HG03460 (cell line): ENCODE data around the gene DDX41.

Experiments
- ATAC-seq: cut with Tn5 transposase; IDR thresholded peaks from one replicate; pipeline ENCODE4 v1.9.1; 2021; ENCODE audit not compliant: unreplicated experiment

The DDX41 gene

GRCh38 chr5:177469750-177470525 lies 46.8 kb downstream of the DDX41 start:
- ATAC-seq = no peak

DNA sequence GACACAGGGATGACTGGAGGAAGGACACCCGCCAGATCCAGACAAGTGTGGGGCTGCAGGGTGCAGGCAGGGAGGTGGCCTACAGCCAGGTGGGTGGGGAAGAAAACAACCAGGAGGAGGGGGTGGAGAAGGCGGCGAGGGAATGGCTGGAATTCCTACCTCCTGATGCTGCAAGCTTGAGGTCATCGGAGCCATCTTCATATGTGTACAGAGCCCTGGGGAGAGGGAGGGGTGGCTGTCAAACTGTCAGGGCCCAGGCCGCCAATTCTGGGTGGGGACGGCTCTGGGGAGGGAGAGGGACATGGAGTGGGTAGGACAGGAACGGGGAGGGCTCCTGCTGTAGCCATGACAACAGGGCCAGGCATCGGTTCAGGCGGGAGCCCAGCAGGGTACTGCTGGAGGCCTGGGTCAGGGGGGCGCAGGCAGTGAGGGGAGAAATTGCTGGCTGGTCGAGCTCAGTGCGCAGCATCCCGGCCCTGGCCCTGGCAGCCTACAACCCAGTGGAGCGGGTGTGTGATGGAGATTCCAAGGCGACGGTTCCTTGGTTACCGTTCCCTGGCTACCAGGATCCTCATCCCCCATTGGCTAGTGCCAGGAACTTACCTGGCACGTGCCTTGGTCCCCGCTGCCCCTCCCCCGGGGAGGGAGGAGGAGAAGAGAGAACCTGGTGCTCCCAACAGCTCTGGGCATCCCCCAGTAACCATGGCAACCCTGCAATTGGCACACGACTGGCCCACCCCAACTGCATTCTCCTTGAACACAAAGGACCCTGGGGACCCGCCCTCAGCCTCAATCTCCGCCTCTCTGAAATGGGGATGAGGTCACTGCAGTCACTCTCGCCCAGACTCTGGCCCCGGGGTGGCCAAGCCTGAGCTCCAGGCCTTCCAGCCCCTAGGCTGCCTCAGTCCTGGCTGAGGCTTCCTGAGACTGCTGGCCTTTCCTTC lies 47.8 kb downstream of the DDX41 start:
- no peak for ATAC-seq

DNA sequence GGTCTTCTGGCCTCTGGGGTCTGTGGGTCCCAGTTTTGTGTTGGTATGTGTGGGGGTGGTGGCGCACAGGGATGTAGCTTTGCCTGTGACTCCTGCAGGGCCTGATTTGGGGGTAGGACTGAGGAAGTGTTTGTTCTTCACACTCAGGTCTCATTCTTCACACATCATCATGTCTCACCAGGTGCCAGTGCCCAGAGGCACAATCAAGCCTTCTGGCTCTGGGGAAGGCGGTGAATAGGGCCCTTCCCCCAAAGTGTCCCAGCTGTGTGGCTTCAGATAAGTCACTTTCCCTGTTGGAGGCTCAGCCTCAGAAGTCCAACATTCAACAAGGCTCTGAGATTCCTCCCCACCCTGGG lies 48.5 kb downstream of the DDX41 start:
- no peak for ATAC-seq

DNA sequence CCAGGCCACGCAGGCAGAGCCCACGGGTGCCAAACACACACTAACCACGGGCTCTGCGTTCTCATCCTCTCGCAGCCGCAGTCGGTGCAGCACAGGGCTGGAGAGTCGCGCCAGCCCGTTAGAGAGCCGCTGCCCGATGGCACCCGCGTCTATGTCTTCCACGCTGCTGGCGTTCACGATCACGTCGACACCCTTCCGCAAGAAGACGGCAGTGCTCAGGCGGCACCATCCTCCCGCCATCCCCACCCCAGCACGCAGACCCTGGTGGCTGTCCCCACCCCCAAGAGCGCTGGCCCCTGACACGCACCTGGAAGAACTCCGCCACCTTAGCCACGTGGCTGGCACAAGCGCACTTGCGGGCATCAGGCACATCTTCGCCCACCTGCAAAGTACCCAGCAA lies 49.3 kb downstream of the DDX41 start:
- ATAC-seq = no peak

GRCh38 chr5:177466861-177467260 lies 49.9 kb downstream of the DDX41 start:
- no peak for ATAC-seq

- ATAC-seq = no peak
Measured at GRCh38 chr5:177465044-177465443, 51.7 kb downstream of the DDX41 start.

GRCh38 chr5:177462021-177462670 lies 54.6 kb downstream of the DDX41 start:
- no peak for ATAC-seq
